ENCODE data around the gene PARVG. TPM values are rescaled to one million over a fixed set of nuclear protein-coding genes. Genes with fewer than 3 reads are reported as not detected.

The PARVG gene
- total and polyA plus RNA-seq, 2 of the 8 experiments (the other 6 are each of a cell fraction or from before 2014, with no cell fraction given) = 0.37 to 1.5 TPM

DNA sequence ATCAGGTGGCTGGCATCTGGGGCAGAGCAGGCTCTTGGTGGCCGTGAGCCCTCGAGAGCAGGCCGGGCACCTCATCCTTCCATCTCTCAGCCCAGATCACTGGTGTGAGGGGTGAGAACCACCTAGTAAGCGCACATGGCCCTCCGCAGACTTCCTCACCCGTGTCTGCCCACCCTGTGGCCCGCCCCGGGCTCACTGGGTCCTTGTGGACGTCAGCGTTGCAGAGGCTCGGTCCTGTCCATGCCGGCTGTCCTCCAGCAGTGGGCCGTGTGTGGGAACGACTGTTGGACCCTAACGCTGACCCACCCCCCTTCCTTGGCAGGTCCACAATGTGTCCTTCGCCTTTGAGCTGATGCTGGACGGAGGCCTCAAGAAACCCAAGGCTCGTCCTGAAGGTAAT, 17.2 kb upstream of the PARVG start (continued):
- TF ChIP-seq, protein P1, sequence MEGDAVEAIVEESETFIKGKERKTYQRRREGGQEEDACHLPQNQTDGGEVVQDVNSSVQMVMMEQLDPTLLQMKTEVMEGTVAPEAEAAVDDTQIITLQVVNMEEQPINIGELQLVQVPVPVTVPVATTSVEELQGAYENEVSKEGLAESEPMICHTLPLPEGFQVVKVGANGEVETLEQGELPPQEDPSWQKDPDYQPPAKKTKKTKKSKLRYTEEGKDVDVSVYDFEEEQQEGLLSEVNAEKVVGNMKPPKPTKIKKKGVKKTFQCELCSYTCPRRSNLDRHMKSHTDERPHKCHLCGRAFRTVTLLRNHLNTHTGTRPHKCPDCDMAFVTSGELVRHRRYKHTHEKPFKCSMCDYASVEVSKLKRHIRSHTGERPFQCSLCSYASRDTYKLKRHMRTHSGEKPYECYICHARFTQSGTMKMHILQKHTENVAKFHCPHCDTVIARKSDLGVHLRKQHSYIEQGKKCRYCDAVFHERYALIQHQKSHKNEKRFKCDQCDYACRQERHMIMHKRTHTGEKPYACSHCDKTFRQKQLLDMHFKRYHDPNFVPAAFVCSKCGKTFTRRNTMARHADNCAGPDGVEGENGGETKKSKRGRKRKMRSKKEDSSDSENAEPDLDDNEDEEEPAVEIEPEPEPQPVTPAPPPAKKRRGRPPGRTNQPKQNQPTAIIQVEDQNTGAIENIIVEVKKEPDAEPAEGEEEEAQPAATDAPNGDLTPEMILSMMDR (IDR thresholded peaks at IDR 0.05; ENCODE audit: control extremely low read depth in 1 of 3, insufficient read depth in 1 of 3, low read depth in 1 of 3, low read length in 3 of 3) = no peak
- TF ChIP-seq YY1 (IDR thresholded peaks at IDR 0.05; ENCODE audit: low read depth, low read length) = no peak
- TF ChIP-seq KDM1A (IDR thresholded peaks at IDR 0.05; ENCODE audit: borderline replicate concordance, low read length) = no peak
- no peak for TF ChIP-seq GTF2F1 (IDR thresholded peaks at IDR 0.05; ENCODE audit: borderline replicate concordance, low read depth, low read length)
